Measurements from ENCODE around the gene SMTNL1. TPM values are rescaled to one million over a fixed set of nuclear protein-coding genes. Genes with fewer than 3 reads are reported as not detected.

SMTNL1 gene
- total RNA-seq, 8 experiments from 2014 or later = 0.25 to 0.60 (median 0.42) TPM; not detected in 1

DNA sequence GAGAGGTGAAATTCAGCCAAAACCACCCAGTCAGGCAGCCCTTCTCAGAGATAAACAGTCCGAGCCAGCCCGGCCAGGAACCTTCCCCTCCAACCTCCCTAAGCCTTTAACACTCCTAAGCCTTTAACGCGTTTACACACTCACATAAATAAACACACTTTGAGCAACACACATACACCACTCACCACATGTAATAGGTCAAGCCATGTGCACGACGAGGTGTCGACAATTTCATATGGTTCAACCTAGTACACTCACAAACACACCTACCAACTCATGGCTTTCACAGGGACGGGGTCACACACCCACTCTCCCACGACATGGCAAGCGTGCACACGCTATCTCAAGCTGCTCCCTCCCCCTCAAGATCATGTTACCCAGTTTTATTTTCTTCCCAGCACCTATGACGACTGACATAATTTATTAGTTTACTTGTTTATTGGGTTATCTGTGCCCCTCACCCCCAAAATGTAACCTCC lies 37.4 kb upstream of the SMTNL1 start:
- ATAC-seq (replicated peaks in 6 of 8) = no peak
- in situ Hi-C loops (cut with MboI; ENCODE audit: low pct_unique_long_range_greater_than_20kb in 2 of 9, low sequenced_read_pairs in 9 of 9, unreplicated experiment in 9 of 9) = loop anchor here in 3 of 9 experiments (25.0 kb wide), 3 partner anchors 137 to 163 kb away; partner anchors contain the start of genes P2RX3 (in 1 of the 3), SSRP1 (in 1 of the 3) and YPEL4 (in 1 of the 3)
- peaks cover 8 to 10% of the 10 kb centered on the region in 2 donors for H3K4me1 ChIP-seq (replicated peaks in 1 of 2)
- WGBS, 10 experiments = 0 to 100% (median 55%) methylated on average over 1 to 7 of the region's 12 CpGs; no CpG with 5 or more reads in 1 of the 10 experiments
- H3K4me3 ChIP-seq = peak overlapping the region in 4 of 5 donors; percentile 20 to 32 (median 27)
- no peak overlapping the region for H3K27ac ChIP-seq

DNA sequence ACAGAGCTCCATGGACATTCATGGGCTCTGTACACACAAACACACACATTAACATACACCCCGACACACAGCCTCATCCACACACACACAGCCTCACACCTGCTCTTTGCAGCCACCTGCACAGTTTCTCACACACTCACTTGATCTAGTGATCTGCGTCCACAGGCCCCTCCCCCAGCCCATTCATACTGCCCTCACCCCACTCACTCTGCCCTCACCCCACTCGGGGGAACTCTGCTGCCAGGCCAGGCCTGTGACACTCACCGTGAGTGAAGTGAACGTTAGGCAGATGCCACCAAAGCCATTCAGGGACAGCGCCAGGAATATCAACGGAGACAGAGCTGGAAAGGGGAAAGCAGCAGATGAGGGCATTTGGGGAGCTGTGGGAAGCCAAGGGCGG lies 36.9 kb upstream of the SMTNL1 start:
- Histone ChIP-seq H3K4me3 (no peak overlapping the region), H3K4me1 (replicated peaks in 1 of 2) (peaks cover 8 to 10% of the 10 kb centered on the region in 2 donors), H3K27ac (no peak overlapping the region)
- no peak for ATAC-seq (replicated peaks in 6 of 8)
- in situ Hi-C loops (cut with MboI; ENCODE audit: low pct_unique_long_range_greater_than_20kb in 2 of 9, low sequenced_read_pairs in 9 of 9, unreplicated experiment in 9 of 9) = loop anchor here in 1 of 9 experiments (25.0 kb wide), 1 partner anchor 163 kb away; the partner anchor contains the start of genes P2RX3 and SSRP1
- 94 to 100% methylated on average over 1 to 3 of the region's 8 CpGs; no CpG with 5 or more reads in 8 of the 10 experiments for WGBS, 10 experiments

DNA sequence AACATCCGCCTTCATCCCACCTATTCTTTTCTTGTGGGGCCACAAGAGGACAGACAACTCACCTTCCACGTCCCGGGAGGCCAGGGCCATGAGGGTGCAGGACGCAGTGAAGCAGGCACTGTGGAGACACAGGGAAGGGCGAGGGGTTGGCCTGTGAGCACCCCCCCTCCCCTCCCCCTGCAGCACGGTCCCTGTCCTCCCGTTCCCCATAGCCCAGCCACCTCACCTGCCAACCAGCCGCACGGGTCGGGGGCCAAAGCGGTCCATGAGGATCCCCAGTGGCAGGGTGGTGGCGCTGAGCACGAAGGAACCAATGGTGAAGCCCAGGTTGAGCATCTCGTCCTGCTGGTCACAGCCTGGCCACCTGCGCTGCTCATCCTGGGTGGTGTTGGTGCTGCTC lies 36.5 kb upstream of the SMTNL1 start:
- H3K4me1 ChIP-seq (replicated peaks in 1 of 2) = peaks cover 8 to 10% of the 10 kb centered on the region in 2 donors
- WGBS, 10 experiments = 100% methylated on average over 1 of the region's 15 CpGs; no CpG with 5 or more reads in 9 of the 10 experiments
- H3K4me3 ChIP-seq = no peak overlapping the region
- ATAC-seq (replicated peaks in 6 of 8) = no peak
- in situ Hi-C loops (cut with MboI; ENCODE audit: low pct_unique_long_range_greater_than_20kb in 2 of 9, low sequenced_read_pairs in 9 of 9, unreplicated experiment in 9 of 9) = loop anchor here in 1 of 9 experiments (25.0 kb wide), 1 partner anchor 164 kb away; the partner anchor contains the start of genes P2RX3 and SSRP1
- H3K27ac ChIP-seq = no peak overlapping the region

DNA sequence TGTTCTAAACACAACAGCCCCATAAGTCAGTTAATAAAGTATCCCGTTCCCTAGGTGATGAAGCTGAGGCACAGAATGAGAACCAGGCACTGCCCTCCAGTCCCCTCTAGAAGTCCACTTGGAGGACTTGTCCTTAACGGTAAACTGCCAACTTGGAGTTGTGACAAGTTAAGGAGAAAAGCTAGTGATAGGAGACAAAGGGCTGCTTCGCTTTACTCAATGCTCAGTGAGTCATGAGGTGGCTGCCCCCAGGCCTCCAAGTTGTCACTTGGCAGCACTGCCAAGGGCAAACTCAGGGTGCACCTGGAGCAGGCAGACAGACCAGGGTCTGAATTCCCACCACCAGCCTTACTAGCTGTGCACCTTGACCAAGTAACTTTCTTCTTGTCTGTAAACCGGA lies 35.4 kb upstream of the SMTNL1 start:
- no peak for ATAC-seq (replicated peaks in 6 of 8)
- in situ Hi-C loops (cut with MboI; ENCODE audit: low pct_unique_long_range_greater_than_20kb in 2 of 9, low sequenced_read_pairs in 9 of 9, unreplicated experiment in 9 of 9) = loop anchor here in 1 of 9 experiments (25.0 kb wide), 1 partner anchor 165 kb away; the partner anchor contains the start of genes P2RX3 and SSRP1
- no peak overlapping the region for H3K27ac ChIP-seq
- WGBS, 10 experiments = 49 to 100% (median 83%) methylated on average over 1 to 3 of the region's 4 CpGs; no CpG with 5 or more reads in 1 of the 10 experiments
- H3K4me1 ChIP-seq (replicated peaks in 1 of 2) = peaks cover 5 to 10% of the 10 kb centered on the region in 2 donors
- no peak overlapping the region for H3K4me3 ChIP-seq

DNA sequence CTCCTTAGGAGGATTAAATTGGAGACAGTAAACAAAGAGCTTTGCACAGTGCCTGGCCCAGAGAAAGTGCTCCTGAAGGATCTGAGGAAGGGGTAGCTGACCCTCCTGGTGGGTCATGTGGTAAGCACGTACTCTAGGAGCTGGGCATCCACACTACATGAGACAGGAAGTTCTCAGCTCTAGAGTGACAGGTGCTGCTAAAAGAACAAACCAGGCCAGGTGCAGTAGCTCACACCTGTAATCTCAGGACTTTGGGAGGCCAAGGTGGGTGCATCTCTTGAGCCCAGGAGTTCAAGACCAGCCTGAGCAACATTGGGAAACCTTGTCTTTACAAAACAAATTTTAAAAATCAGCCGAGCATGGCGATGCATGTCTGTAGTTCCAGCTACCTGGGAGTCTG lies 35.0 kb upstream of the SMTNL1 start:
- peaks cover 5 to 10% of the 10 kb centered on the region in 2 donors for H3K4me1 ChIP-seq (replicated peaks in 1 of 2)
- 89 to 100% (median 100%) methylated on average over 1 to 3 of the region's 3 CpGs; no CpG with 5 or more reads in 3 of the 10 experiments for WGBS, 10 experiments
- no peak overlapping the region for H3K27ac ChIP-seq
- no peak overlapping the region for H3K4me3 ChIP-seq
- ATAC-seq (replicated peaks in 6 of 8) = no peak
- in situ Hi-C loops (cut with MboI; ENCODE audit: low pct_unique_long_range_greater_than_20kb in 2 of 9, low sequenced_read_pairs in 9 of 9, unreplicated experiment in 9 of 9) = loop anchor here in 1 of 9 experiments (25.0 kb wide), 1 partner anchor 165 kb away; the partner anchor contains the start of genes P2RX3 and SSRP1

DNA sequence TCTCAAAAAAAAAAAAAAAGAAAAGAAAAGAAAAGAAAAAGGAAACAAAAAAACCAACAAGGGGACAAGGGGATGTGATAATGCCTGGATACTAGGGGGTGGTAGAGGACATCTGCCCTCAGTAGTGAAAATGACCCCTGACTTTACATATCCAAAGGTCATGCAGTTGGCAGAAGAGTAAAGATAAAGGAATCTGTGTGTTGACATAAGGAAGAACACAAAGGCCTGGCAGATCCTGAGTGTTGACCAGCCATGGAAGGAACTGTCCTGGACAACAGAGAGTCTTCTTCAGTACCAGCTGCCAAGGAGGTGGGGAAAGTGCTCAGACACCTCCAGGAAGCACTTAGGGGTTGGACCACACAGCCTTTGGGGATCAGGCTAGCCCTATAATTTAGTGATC lies 34.5 kb upstream of the SMTNL1 start:
- Histone ChIP-seq H3K4me1 (replicated peaks in 1 of 2) (peaks cover 5 to 10% of the 10 kb centered on the region in 2 donors), H3K4me3 (no peak overlapping the region), H3K27ac (no peak overlapping the region)
- in situ Hi-C loops (cut with MboI; ENCODE audit: low pct_unique_long_range_greater_than_20kb in 2 of 9, low sequenced_read_pairs in 9 of 9, unreplicated experiment in 9 of 9) = loop anchor here in 1 of 9 experiments (25.0 kb wide), 1 partner anchor 166 kb away; the partner anchor contains the start of genes P2RX3 and SSRP1
- ATAC-seq (replicated peaks in 6 of 8) = no peak

DNA sequence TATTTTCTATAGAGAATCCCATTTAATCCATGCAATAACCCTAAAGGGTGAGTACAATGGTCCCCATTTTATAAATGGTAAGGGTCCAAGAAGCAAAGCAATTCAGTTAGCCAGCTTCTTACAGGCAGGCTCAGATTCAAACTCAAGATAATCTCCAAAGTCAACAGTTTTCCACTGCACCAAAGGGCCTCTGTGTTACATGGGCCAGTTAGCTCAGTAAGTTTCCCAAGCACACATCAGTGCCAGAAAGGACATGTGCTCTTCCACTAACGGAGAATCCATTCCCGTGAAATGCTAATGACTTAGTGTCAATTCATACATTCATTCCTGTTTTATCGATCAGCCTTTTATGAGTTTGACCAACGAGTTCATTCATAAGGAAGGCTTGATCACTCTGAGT lies 32.9 kb upstream of the SMTNL1 start:
- in situ Hi-C loops (cut with MboI; ENCODE audit: low pct_unique_long_range_greater_than_20kb in 2 of 9, low sequenced_read_pairs in 9 of 9, unreplicated experiment in 9 of 9) = loop anchor here in 1 of 9 experiments (25.0 kb wide), 1 partner anchor 167 kb away; the partner anchor contains the start of genes P2RX3 and SSRP1
- Histone ChIP-seq H3K4me1 (replicated peaks in 1 of 2) (peaks cover 5% of the 10 kb centered on the region in 2 donors), H3K4me3 (no peak overlapping the region), H3K27ac (no peak overlapping the region)
- no peak for ATAC-seq (replicated peaks in 6 of 8)
- WGBS, 10 experiments = 51 to 100% (median 80%) methylated on average over 1 to 4 of the region's 4 CpGs; no CpG with 5 or more reads in 2 of the 10 experiments

DNA sequence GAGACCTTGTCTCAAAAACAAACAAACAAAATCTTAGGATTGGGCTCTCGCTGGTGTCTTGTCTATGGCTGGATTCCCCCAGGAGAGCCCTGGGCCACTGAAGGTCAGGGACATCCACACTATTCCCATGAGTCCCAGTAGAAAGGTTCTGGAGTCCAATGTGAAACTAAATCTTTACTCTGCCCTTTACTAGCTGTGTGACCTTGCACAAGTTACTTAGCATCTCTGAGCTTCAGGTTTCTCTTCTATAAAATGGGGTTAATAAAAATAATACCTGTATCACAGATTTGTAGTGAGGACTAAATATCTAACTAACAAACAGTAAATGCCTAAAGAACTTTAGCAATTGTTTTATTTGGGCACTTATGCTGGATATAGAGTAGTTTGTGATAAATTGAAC lies 30.9 kb upstream of the SMTNL1 start:
- in situ Hi-C loops (cut with MboI; ENCODE audit: low pct_unique_long_range_greater_than_20kb in 2 of 9, low sequenced_read_pairs in 9 of 9, unreplicated experiment in 9 of 9) = loop anchor here in 1 of 9 experiments (25.0 kb wide), 1 partner anchor 169 kb away; the partner anchor contains the start of genes P2RX3 and SSRP1
- Histone ChIP-seq H3K27ac (no peak overlapping the region), H3K4me1 (replicated peaks in 1 of 2) (no peaks in the 10 kb centered on the region), H3K4me3 (no peak overlapping the region)
- 80 to 100% (median 94%) methylated on average over 1 of the region's 1 CpG; no CpG with 5 or more reads in 6 of the 10 experiments for WGBS, 10 experiments
- ATAC-seq (replicated peaks in 6 of 8) = no peak

DNA sequence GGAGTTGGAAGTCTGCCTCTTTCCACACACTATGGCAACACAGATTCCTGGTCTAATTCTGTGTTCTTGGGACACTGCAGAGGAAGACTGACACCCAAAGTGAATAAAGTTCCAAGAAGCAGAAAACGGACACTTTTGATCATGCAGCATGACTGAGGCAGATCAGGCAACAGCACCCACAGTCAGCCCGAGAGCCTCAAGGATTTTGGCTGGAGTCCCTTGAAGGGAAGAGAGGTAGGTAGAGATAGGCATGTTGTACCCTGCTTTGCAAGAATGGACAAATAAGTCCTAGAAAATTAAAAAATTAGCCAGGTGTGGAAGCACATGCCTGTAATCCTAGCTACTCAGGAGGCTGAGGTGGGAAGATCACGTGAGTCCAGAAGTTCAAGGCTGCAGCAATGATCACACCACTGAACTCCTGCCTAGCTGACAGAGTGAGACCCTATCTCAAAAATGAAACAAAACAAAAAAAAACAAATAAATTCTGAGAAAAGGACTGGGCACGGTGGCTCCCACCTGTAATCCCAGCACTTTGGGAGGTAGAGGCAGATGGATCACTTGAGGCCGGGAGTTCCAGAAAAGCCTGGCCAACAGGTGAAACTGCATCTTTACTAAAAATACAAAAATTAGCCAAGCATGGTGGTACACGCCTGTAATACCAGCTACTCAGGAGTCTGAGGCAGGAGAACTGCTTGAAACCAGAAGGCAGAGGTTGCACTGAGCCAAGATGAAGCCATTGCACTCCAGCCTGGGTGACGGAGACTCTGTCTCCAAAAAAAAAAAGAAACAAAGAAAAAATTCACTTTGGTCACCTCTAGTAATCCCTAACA lies 28.8 kb upstream of the SMTNL1 start:
- Histone ChIP-seq H3K4me1 (replicated peaks in 1 of 2) (no peaks in the 10 kb centered on the region), H3K4me3 (no peak overlapping the region), H3K27ac (no peak overlapping the region)
- in situ Hi-C loops (cut with MboI; ENCODE audit: low pct_unique_long_range_greater_than_20kb in 2 of 9, low sequenced_read_pairs in 9 of 9, unreplicated experiment in 9 of 9) = loop anchor here in 1 of 9 experiments (25.0 kb wide), 1 partner anchor 171 kb away; the partner anchor contains the start of genes P2RX3 and SSRP1
- no peak for ATAC-seq (replicated peaks in 6 of 8)
- WGBS, 10 experiments = 54 to 100% (median 86%) methylated on average over 2 to 6 of the region's 7 CpGs

DNA sequence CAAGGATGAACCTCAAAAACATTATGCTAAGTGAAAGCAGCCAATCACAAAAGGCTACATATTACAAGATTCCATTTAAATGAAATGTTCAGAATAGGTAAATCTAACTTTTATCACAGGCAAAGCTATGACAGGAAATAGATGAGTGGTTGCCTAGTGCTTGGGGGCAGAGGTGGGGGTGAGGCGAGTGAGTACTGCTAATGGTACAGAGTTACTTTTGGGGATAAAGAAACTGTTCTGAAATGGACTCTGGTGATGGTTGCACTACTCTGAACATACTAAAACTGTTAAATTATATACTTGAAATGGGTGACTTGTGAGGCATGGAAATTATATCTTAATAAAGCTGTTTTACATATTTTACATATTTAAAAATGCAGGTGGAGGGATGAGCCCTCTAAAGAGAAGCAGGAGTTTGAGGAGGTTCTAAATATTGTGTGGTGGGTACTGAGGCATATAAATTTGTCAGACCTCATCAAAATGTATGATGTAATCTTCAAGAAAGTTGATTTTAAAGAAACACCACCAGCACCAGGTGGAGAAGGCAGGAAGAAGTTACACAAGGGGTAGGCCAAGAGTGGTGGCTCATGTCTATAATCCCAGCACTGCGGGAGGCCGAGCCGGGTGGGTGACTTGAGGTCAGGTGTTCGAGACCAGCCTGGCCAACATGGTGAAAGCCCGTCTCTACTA lies 25.5 kb upstream of the SMTNL1 start:
- ATAC-seq (replicated peaks in 6 of 8) = peak in 1 of 8 experiments; percentile 1
- Histone ChIP-seq H3K4me3 (no peak overlapping the region), H3K4me1 (replicated peaks in 1 of 2) (peaks cover 5 to 10% of the 10 kb centered on the region in 2 donors), H3K27ac (no peak overlapping the region)
- in situ Hi-C loops (cut with MboI; ENCODE audit: low pct_unique_long_range_greater_than_20kb in 2 of 9, low sequenced_read_pairs in 9 of 9, unreplicated experiment in 9 of 9) = loop anchor here in 1 of 9 experiments (25.0 kb wide), 1 partner anchor 175 kb away; the partner anchor contains the start of genes P2RX3 and SSRP1
- WGBS, 10 experiments = 71 to 100% (median 100%) methylated on average over 1 to 6 of the region's 6 CpGs; no CpG with 5 or more reads in 3 of the 10 experiments

DNA sequence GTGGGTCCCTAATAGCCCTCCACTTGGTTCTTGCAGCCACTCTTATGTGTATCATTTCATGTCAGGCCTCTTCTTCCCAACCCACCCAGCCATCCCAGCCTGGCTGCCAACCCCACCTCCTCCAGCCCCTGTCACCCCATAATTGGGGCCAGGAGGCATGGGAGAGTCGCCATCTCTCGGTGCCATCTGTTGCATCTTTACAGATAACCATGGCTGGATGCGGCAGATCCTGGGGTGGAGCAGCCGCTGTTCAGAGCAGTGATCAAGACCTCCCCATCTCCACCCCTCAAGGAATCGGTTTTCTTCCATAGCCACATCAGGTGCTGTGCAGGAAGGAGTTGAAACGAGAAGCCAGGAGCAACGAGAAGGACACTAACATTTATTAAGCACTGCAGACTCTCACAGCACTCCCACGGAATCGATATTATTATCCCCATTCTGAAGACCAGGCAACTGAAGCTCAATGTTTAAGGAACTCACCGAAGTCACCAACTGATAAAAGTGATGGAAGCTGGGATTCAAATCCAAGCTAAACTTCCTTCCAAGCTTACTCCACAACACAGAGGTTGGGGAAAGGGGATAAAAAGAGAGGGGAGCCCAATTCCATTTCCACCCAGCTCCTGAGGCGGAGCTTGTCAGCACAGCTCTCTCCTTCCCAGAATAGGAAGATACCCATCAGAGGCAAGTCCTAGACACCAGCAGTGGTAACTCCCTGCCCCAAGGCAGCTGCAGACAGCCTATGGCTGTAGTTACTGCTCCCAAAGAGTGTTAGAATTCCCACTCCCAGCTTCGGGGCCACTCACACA lies 24.5 kb upstream of the SMTNL1 start:
- WGBS, 10 experiments = 0 to 100% (median 78%) methylated on average over 1 to 7 of the region's 12 CpGs; no CpG with 5 or more reads in 3 of the 10 experiments
- peaks cover 5 to 10% of the 10 kb centered on the region in 2 donors for H3K4me1 ChIP-seq (replicated peaks in 1 of 2)
- H3K27ac ChIP-seq = no peak overlapping the region
- H3K4me3 ChIP-seq = no peak overlapping the region
- peak in 3 of 8 experiments; percentile 40 to 52 (median 46) for ATAC-seq (replicated peaks in 6 of 8)
- in situ Hi-C loops (cut with MboI; ENCODE audit: low pct_unique_long_range_greater_than_20kb in 2 of 9, low sequenced_read_pairs in 9 of 9, unreplicated experiment in 9 of 9) = loop anchor here in 1 of 9 experiments (25.0 kb wide), 1 partner anchor 176 kb away; the partner anchor contains the start of genes P2RX3 and SSRP1

Data from motor neuron (in vitro differentiated cells).